ENCODE data around the gene SBK2.
A peak's percentile ranks its signal among the peaks of the same experiment; 100 is the strongest.

The SBK2 gene

DNA sequence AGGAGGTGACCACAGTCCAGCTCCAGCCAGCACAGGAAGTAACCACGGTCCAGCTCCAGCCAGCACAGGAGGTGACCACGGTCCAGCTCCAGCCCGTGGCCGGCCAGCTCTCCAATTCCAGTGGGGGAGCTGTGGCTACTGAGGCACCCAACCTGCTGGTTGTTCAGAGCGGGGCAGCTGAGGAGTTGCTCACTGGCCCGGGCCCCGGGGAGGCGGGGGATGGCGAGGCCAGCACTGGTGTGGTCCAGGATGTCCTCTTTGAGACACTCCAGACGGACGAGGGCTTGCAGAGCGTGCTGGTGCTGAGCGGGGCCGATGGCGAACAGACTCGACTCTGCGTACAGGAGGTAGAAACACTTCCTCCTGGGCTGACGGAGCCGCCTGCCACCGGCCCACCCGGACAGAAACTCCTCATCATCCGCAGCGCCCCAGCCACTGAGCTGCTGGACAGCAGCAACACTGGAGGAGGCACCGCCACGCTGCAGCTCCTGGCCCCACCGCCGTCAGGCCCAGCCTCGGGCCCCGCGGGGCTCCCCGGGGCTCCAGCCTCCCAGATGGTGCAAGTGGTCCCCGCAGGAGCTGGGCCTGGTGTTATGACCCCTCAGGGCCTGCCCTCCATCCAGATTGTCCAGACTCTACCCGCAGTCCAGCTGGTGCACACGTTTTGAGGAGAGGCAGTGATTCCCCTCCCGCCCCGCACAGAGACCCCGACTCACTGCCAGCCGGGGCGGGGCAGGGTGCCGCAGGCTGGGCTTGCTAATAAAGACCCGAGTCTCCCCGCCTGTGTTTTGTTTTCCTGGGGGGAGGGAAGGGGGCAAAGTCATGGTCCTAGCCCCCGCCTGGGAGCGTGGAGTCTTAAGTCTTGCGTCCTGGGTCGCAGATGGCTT is 53.0 kb downstream of the SBK2 start:
- H3K4me1 ChIP-seq (ENCODE audit: control insufficient read depth, insufficient read depth, low read length), result peaks cover 32% of the 10 kb centered on the region
- no peaks in the 10 kb centered on the region for H3K27me3 ChIP-seq (ENCODE audit: control insufficient read depth, insufficient read depth, low read length)
- peak overlapping the region; percentile 14 for H3K4me3 ChIP-seq (ENCODE audit: low read length)
- H3K9me3 ChIP-seq (ENCODE audit: control insufficient read depth, low read length), result no peaks in the 10 kb centered on the region
- H3K9ac ChIP-seq (ENCODE audit: low read length), result peak overlapping the region; percentile 57
- H3K36me3 ChIP-seq (ENCODE audit: control insufficient read depth, insufficient read depth, low read length), result no peaks in the 10 kb centered on the region

DNA sequence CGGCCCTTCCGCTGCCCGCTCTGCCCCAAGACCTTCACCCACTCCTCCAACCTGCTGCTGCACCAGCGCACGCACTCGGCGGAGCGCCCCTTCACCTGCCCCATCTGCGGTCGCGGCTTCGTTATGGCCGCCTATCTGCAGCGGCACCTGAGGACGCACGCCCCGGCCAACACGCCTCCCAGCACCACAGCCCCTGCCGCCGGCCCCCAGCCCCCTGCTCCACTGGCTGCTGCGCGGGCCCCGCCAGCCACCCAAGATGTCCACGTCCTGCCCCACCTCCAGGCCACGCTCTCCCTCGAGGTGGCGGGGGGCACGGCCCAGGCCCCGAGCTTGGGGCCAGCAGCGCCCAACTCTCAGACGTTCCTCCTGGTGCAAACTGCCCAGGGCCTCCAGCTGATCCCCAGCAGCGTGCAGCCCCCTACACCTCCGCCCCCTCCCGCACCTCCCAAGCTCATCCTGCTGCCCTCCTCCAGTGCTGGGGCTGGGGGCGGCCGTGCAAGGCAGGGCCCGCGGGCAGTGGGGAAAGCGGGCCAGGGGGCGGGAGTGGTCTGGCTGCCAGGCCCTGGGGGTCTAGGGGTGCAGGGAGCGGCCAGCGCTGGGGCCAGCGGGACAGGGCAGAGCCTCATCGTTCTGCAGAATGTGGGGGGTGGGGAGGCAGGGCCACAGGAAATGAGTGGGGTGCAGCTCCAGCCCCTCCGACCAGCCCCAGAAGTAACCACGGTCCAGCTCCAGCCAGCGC is 53.8 kb downstream of the SBK2 start:
- Histone ChIP-seq H3K4me3 (ENCODE audit: low read length) (no peak overlapping the region), H3K36me3 (ENCODE audit: control insufficient read depth, insufficient read depth, low read length) (no peaks in the 10 kb centered on the region), H3K4me1 (ENCODE audit: control insufficient read depth, insufficient read depth, low read length) (peaks cover 28% of the 10 kb centered on the region), H3K9me3 (ENCODE audit: control insufficient read depth, low read length) (no peaks in the 10 kb centered on the region), H3K9ac (ENCODE audit: low read length) (no peak overlapping the region), H3K27me3 (ENCODE audit: control insufficient read depth, insufficient read depth, low read length) (no peaks in the 10 kb centered on the region)

DNA sequence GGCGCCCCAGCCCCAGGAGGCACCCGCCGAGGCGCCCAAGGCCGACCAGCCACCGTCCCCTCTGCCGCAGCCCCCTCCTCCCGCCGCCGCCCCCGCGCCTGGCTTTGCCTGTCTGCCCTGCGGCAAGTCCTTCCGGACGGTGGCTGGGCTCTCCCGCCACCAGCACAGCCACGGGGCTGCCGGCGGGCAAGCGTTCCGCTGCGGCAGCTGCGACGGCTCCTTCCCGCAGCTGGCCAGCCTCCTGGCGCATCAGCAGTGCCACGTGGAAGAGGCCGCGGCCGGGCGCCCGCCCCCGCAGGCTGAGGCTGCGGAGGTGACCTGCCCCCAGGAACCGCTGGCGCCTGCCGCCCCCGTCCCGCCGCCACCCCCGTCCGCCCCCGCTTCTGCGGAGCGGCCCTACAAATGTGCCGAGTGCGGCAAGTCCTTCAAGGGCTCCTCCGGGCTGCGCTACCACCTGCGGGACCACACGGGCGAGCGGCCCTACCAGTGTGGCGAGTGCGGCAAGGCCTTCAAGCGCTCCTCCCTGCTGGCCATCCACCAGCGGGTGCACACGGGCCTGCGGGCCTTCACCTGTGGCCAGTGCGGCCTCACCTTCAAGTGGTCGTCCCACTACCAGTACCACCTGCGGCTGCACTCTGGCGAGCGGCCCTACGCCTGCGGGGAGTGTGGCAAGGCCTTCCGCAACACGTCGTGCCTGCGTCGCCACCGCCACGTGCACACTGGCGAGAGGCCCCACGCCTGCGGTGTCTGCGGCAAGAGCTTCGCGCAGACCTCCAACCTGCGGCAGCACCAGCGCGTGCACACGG is 54.6 kb downstream of the SBK2 start:
- no peaks in the 10 kb centered on the region for H3K27me3 ChIP-seq (ENCODE audit: control insufficient read depth, insufficient read depth, low read length)
- H3K36me3 ChIP-seq (ENCODE audit: control insufficient read depth, insufficient read depth, low read length), result no peaks in the 10 kb centered on the region
- no peak overlapping the region for H3K4me3 ChIP-seq (ENCODE audit: low read length)
- H3K9me3 ChIP-seq (ENCODE audit: control insufficient read depth, low read length), result no peaks in the 10 kb centered on the region
- H3K4me1 ChIP-seq (ENCODE audit: control insufficient read depth, insufficient read depth, low read length), result peaks cover 23% of the 10 kb centered on the region
- no peak overlapping the region for H3K9ac ChIP-seq (ENCODE audit: low read length)

DNA sequence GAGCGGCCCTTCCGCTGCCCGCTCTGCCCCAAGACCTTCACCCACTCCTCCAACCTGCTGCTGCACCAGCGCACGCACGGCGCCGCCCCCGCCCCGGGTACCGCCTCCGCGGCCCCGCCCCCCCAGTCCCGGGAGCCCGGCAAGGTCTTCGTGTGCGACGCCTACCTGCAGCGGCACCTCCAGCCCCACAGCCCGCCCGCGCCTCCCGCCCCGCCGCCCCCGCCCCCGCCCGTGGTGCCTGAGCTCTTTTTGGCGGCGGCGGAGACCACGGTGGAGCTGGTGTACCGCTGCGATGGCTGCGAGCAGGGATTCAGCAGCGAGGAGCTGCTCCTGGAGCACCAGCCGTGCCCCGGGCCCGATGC is 55.2 kb downstream of the SBK2 start:
- Histone ChIP-seq H3K4me3 (ENCODE audit: low read length) (no peak overlapping the region), H3K9me3 (ENCODE audit: control insufficient read depth, low read length) (no peaks in the 10 kb centered on the region), H3K27me3 (ENCODE audit: control insufficient read depth, insufficient read depth, low read length) (no peaks in the 10 kb centered on the region), H3K4me1 (ENCODE audit: control insufficient read depth, insufficient read depth, low read length) (peaks cover 17% of the 10 kb centered on the region), H3K36me3 (ENCODE audit: control insufficient read depth, insufficient read depth, low read length) (no peaks in the 10 kb centered on the region), H3K9ac (ENCODE audit: low read length) (no peak overlapping the region)

DNA sequence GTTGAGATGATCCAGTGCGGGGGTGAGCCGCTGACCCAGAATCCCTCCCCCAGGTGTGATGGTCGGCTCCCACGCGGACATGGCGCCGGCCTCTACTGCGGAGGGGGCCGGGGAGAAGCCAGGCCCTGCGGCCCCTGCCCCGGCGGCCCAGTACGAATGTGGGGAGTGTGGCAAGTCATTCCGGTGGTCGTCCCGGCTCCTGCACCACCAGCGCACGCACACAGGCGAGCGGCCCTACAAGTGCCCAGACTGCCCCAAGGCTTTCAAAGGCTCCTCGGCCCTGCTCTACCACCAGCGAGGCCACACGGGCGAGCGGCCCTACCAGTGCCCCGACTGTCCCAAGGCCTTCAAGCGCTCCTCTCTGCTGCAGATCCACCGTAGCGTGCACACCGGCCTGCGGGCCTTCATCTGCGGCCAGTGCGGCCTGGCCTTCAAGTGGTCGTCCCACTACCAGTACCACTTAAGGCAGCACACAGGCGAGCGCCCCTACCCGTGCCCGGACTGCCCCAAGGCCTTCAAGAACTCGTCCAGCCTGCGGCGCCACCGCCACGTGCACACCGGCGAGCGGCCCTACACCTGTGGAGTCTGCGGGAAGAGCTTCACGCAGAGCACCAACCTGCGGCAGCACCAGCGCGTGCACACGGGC is 55.7 kb downstream of the SBK2 start:
- Histone ChIP-seq H3K4me3 (ENCODE audit: low read length) (no peak overlapping the region), H3K9ac (ENCODE audit: low read length) (no peak overlapping the region), H3K27me3 (ENCODE audit: control insufficient read depth, insufficient read depth, low read length) (no peaks in the 10 kb centered on the region), H3K4me1 (ENCODE audit: control insufficient read depth, insufficient read depth, low read length) (peaks cover 16% of the 10 kb centered on the region), H3K9me3 (ENCODE audit: control insufficient read depth, low read length) (no peaks in the 10 kb centered on the region), H3K36me3 (ENCODE audit: control insufficient read depth, insufficient read depth, low read length) (no peaks in the 10 kb centered on the region)

DNA sequence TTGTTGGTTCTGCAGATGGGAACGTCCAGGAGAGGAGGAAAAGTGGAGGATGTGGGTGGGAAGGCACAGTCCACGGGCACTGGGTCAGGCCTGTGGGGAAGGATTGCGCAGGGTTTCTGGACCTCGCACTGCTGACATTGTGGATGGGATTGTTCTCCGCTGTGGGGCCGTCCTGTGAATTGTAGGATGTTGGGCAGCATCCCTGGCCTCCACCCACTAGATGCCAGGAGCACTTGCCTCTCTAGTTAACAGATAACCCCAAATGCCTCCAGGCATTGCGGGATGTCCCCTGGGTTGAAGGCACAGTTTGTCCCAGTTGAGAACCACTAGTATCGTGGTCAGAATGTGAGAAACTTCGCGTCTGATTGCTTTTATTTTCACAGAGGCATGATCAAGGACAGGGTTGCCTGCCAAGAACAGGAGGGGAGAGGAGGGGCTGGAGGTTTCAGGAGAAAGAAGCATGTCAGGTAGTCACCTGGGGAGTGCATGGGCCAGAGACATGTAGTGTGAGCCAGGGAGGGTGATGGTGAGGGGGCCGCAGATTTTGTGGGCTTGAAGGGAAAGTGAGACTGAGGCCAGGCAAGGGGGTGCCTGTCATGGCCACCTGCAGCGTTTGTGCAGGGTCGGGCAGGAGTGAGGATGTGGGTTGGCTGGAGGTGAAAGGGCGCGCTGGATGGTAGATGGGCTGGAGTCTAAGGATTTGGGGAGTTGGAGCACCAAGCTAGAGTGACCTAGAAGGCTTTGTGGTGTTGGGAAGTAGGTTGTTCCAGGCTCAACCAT is 57.3 kb downstream of the SBK2 start:
- no peaks in the 10 kb centered on the region for H3K36me3 ChIP-seq (ENCODE audit: control insufficient read depth, insufficient read depth, low read length)
- no peak overlapping the region for H3K9ac ChIP-seq (ENCODE audit: low read length)
- H3K4me1 ChIP-seq (ENCODE audit: control insufficient read depth, insufficient read depth, low read length), result peaks cover 15% of the 10 kb centered on the region
- no peak overlapping the region for H3K4me3 ChIP-seq (ENCODE audit: low read length)
- H3K9me3 ChIP-seq (ENCODE audit: control insufficient read depth, low read length), result no peaks in the 10 kb centered on the region
- no peaks in the 10 kb centered on the region for H3K27me3 ChIP-seq (ENCODE audit: control insufficient read depth, insufficient read depth, low read length)

DNA sequence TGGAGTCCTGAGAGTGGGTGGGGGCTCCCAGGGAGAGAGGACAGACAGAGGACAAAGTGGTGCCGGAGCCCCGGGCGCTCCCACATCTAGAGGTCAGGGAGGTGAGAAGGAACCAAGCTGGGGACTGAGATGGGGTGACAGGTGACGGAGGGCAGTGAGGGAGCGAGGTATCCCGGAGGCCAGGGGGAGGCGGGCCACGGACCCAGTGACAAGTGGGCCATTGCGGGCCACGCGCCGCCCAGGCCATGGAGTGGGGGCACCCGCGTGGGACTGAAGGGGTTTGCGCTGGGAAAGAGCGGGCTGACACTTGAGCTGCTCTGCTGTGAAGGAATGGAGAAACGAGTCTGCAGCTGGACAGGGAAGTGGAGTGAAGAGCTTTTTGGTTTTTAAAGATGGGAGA is 57.9 kb downstream of the SBK2 start:
- Histone ChIP-seq H3K9ac (ENCODE audit: low read length) (no peak overlapping the region), H3K36me3 (ENCODE audit: control insufficient read depth, insufficient read depth, low read length) (no peaks in the 10 kb centered on the region), H3K9me3 (ENCODE audit: control insufficient read depth, low read length) (no peaks in the 10 kb centered on the region), H3K4me1 (ENCODE audit: control insufficient read depth, insufficient read depth, low read length) (peaks cover 9% of the 10 kb centered on the region), H3K4me3 (ENCODE audit: low read length) (no peak overlapping the region), H3K27me3 (ENCODE audit: control insufficient read depth, insufficient read depth, low read length) (no peaks in the 10 kb centered on the region)

Measured in mucosa of stomach (tissue), 1 donor.